Measurements from ENCODE around the gene ASH1L.
A peak's percentile ranks its signal among the peaks of the same experiment; 100 is the strongest.
"Not testable (repeated sequence)": the region's sequence is repeated elsewhere in the genome, so short reads cannot be mapped to it uniquely, and the experiment has no call there.

ASH1L gene

GRCh38 chr1:155562581-155563376, at the start of gene ASH1L:
Gene ASH1L, minus strand, starts transcription at chr1:155562803. Its CDS starts 41,284 bp downstream, at chr1:155521519.
- peak; percentile 95 for DNase-seq

- not testable (repeated sequence) for DNase-seq
Measured at GRCh38 chr1:155610257-155610647, 47.6 kb upstream of the ASH1L start.

- peak; percentile 98 for DNase-seq
Measured at GRCh38 chr1:155609515-155610256, 47.1 kb upstream of the ASH1L start, which contains the start of gene MSTO1. Gene MSTO1, plus strand, starts transcription at chr1:155610218. Its CDS starts 31 bp downstream, at chr1:155610249.

- no peak for DNase-seq
Measured at GRCh38 chr1:155608888-155609225, 46.3 kb upstream of the ASH1L start.

GRCh38 chr1:155607708-155608107, 45.1 kb upstream of the ASH1L start:
- no peak for DNase-seq

GRCh38 chr1:155599828-155600572, 37.4 kb upstream of the ASH1L start:
- not testable (repeated sequence) for DNase-seq

- DNase-seq, result peak; percentile 31
Measured at GRCh38 chr1:155598842-155599331, 36.3 kb upstream of the ASH1L start.

GRCh38 chr1:155596864-155597263, 34.3 kb upstream of the ASH1L start:
- DNase-seq, result no peak

- not testable (repeated sequence) for DNase-seq
Measured at GRCh38 chr1:155595877-155596474, 33.4 kb upstream of the ASH1L start.

- DNase-seq, result peak; percentile 63
Measured at GRCh38 chr1:155591770-155592169, 29.2 kb upstream of the ASH1L start.

- not testable (repeated sequence) for DNase-seq
Measured at GRCh38 chr1:155590516-155591247, 28.1 kb upstream of the ASH1L start.

GRCh38 chr1:155589282-155589681, 26.7 kb upstream of the ASH1L start:
- not testable (repeated sequence) for DNase-seq

- DNase-seq, result not testable (repeated sequence)
Measured at GRCh38 chr1:155583846-155584245, 21.2 kb upstream of the ASH1L start.

GRCh38 chr1:155575608-155576007, 13.0 kb upstream of the ASH1L start:
- not testable (repeated sequence) for DNase-seq

GRCh38 chr1:155574077-155574476, 11.5 kb upstream of the ASH1L start:
- DNase-seq, result no peak

- DNase-seq, result no peak
Measured at GRCh38 chr1:155570593-155570990, 8.0 kb upstream of the ASH1L start.

GRCh38 chr1:155569988-155570592, 7.5 kb upstream of the ASH1L start:
- peak; percentile 7 for DNase-seq

GRCh38 chr1:155563377-155564022, 897 bp upstream of the ASH1L start:
- peak; percentile 1 for DNase-seq

GRCh38 chr1:155561779-155562580, 623 bp downstream of the ASH1L start:
- peak; percentile 2 for DNase-seq

- DNase-seq, result no peak
Measured at GRCh38 chr1:155555915-155556314, 6.7 kb downstream of the ASH1L start.

All from fibroblast of skin of right quadriceps (primary cell).